Measurements from ENCODE around the gene ASNSD1. TPM values are rescaled to one million over a fixed set of nuclear protein-coding genes. Genes with fewer than 3 reads are reported as not detected.

Gene ASNSD1
- total RNA-seq, 1 donor from 2014 or later: 31.7 TPM

GRCh38 chr2:189635353-189635752 lies 25.9 kb upstream of the ASNSD1 start:
- H3K9ac ChIP-seq (ENCODE audit: low read length): no peak overlapping the region
- H3K4me1 ChIP-seq (ENCODE audit: insufficient read depth, low read length): no peaks in the 10 kb centered on the region
- no peaks in the 10 kb centered on the region for H3K27me3 ChIP-seq (ENCODE audit: insufficient read depth, low read length)
- Mint-ChIP-seq H3K4me1 (ENCODE audit: low read depth, unreplicated experiment) (peaks cover 4% of the 10 kb centered on the region), H3K9me3 (ENCODE audit: unreplicated experiment) (no peaks in the 10 kb centered on the region), H3K4me3 (ENCODE audit: unreplicated experiment) (no peak overlapping the region), H3K36me3 (ENCODE audit: low read depth, unreplicated experiment) (no peaks in the 10 kb centered on the region), H3K27ac (ENCODE audit: unreplicated experiment) (no peak overlapping the region), H3K27me3 (ENCODE audit: low read depth, unreplicated experiment) (no peaks in the 10 kb centered on the region)
- TF ChIP-seq EZH2 (IDR thresholded peaks at IDR 0.05; ENCODE audit: insufficient read depth, low read length) (no peak), CTCF (IDR thresholded peaks at IDR 0.05; ENCODE audit: insufficient read depth, low read depth, low read length) (no peak)
- H3K4me2 ChIP-seq (ENCODE audit: low read length): no peak overlapping the region
- H3K4me3 ChIP-seq (ENCODE audit: insufficient read depth, low read depth, low read length): no peak overlapping the region
- no peaks in the 10 kb centered on the region for H3K36me3 ChIP-seq (ENCODE audit: insufficient read depth, low read length)
- no peaks in the 10 kb centered on the region for H3K79me2 ChIP-seq (ENCODE audit: insufficient read depth, low read length)
- H3K27ac ChIP-seq (ENCODE audit: low read depth, low read length): no peak overlapping the region
- no peaks in the 10 kb centered on the region for H4K20me1 ChIP-seq (ENCODE audit: insufficient read depth, low read length)
- FAIRE-seq (no peak), DNase-seq (ENCODE audit: low read depth) (no peak)
- H3K9me3 ChIP-seq (ENCODE audit: insufficient read depth, low read depth, low read length): no peaks in the 10 kb centered on the region
- no peak overlapping the region for H2AFZ ChIP-seq (ENCODE audit: low read depth, low read length)

- Histone ChIP-seq H2AFZ (ENCODE audit: low read depth, low read length) (no peak overlapping the region), H3K79me2 (ENCODE audit: insufficient read depth, low read length) (no peaks in the 10 kb centered on the region), H3K4me2 (ENCODE audit: low read length) (no peak overlapping the region), H3K27ac (ENCODE audit: low read depth, low read length) (no peak overlapping the region), H3K4me3 (ENCODE audit: insufficient read depth, low read depth, low read length) (no peak overlapping the region), H3K9ac (ENCODE audit: low read length) (no peak overlapping the region), H3K9me3 (ENCODE audit: insufficient read depth, low read depth, low read length) (no peaks in the 10 kb centered on the region), H3K4me1 (ENCODE audit: insufficient read depth, low read length) (no peaks in the 10 kb centered on the region), H3K27me3 (ENCODE audit: insufficient read depth, low read length) (no peaks in the 10 kb centered on the region), H4K20me1 (ENCODE audit: insufficient read depth, low read length) (no peaks in the 10 kb centered on the region), H3K36me3 (ENCODE audit: insufficient read depth, low read length) (no peaks in the 10 kb centered on the region)
- H3K27me3 Mint-ChIP-seq (ENCODE audit: low read depth, unreplicated experiment): no peaks in the 10 kb centered on the region
- DNase-seq (ENCODE audit: low read depth) (no peak), FAIRE-seq (no peak)
- H3K27ac Mint-ChIP-seq (ENCODE audit: unreplicated experiment): no peak overlapping the region
- H3K36me3 Mint-ChIP-seq (ENCODE audit: low read depth, unreplicated experiment): no peaks in the 10 kb centered on the region
- TF ChIP-seq CTCF (IDR thresholded peaks at IDR 0.05; ENCODE audit: insufficient read depth, low read depth, low read length) (no peak), EZH2 (IDR thresholded peaks at IDR 0.05; ENCODE audit: insufficient read depth, low read length) (no peak)
- peaks cover 5% of the 10 kb centered on the region for H3K4me1 Mint-ChIP-seq (ENCODE audit: low read depth, unreplicated experiment)
- no peaks in the 10 kb centered on the region for H3K9me3 Mint-ChIP-seq (ENCODE audit: unreplicated experiment)
- H3K4me3 Mint-ChIP-seq (ENCODE audit: unreplicated experiment): no peak overlapping the region
These were observed 22.8 kb upstream of the ASNSD1 start for GRCh38 chr2:189638301-189639006.

GRCh38 chr2:189639007-189639609 lies 22.2 kb upstream of the ASNSD1 start:
- H3K9me3 Mint-ChIP-seq (ENCODE audit: unreplicated experiment): no peaks in the 10 kb centered on the region

More at GRCh38 chr2:189639007-189639609, 22.2 kb upstream of the ASNSD1 start:
- Histone ChIP-seq H3K27ac (ENCODE audit: low read depth, low read length) (no peak overlapping the region), H3K4me2 (ENCODE audit: low read length) (no peak overlapping the region), H3K9ac (ENCODE audit: low read length) (no peak overlapping the region), H3K4me1 (ENCODE audit: insufficient read depth, low read length) (no peaks in the 10 kb centered on the region), H3K27me3 (ENCODE audit: insufficient read depth, low read length) (no peaks in the 10 kb centered on the region), H3K4me3 (ENCODE audit: insufficient read depth, low read depth, low read length) (no peak overlapping the region), H3K9me3 (ENCODE audit: insufficient read depth, low read depth, low read length) (no peaks in the 10 kb centered on the region), H3K36me3 (ENCODE audit: insufficient read depth, low read length) (no peaks in the 10 kb centered on the region), H2AFZ (ENCODE audit: low read depth, low read length) (no peak overlapping the region), H3K79me2 (ENCODE audit: insufficient read depth, low read length) (no peaks in the 10 kb centered on the region), H4K20me1 (ENCODE audit: insufficient read depth, low read length) (no peaks in the 10 kb centered on the region)
- no peak overlapping the region for H3K4me3 Mint-ChIP-seq (ENCODE audit: unreplicated experiment)
- H3K4me1 Mint-ChIP-seq (ENCODE audit: low read depth, unreplicated experiment): peaks cover 5% of the 10 kb centered on the region
- no peak for FAIRE-seq
- H3K27ac Mint-ChIP-seq (ENCODE audit: unreplicated experiment): no peak overlapping the region
- H3K27me3 Mint-ChIP-seq (ENCODE audit: low read depth, unreplicated experiment): no peaks in the 10 kb centered on the region
- no peaks in the 10 kb centered on the region for H3K36me3 Mint-ChIP-seq (ENCODE audit: low read depth, unreplicated experiment)
- DNase-seq (ENCODE audit: low read depth): no peak
- no peak for TF ChIP-seq EZH2 (IDR thresholded peaks at IDR 0.05; ENCODE audit: insufficient read depth, low read length)
- TF ChIP-seq CTCF (IDR thresholded peaks at IDR 0.05; ENCODE audit: insufficient read depth, low read depth, low read length): no peak

Data from astrocyte (in vitro differentiated cells and primary cell).